Duodenal mucosa (tissue), 2 donors: ENCODE data around the gene MRPS12.

Experiments used
- H3K27ac ChIP-seq: one replicate; pipeline ENCODE4 v1.7.0; 2013; ENCODE audit warnings: low read depth, low read length
- H3K27me3 ChIP-seq, 2 donors: one replicate each; pipeline ENCODE4 v1.7.0; 2013; ENCODE audit warnings: low read length in 2 of 2, control low read depth in 1 of 2; ENCODE audit not compliant: insufficient read depth in 2 of 2, control insufficient read depth in 1 of 2
- H3K36me3 ChIP-seq, 2 donors: one replicate each; pipeline ENCODE4 v1.7.0; 2013; ENCODE audit warnings: low read length in 2 of 2, control low read depth in 1 of 2; ENCODE audit not compliant: insufficient read depth in 2 of 2, control insufficient read depth in 1 of 2
- H3K4me1 ChIP-seq, 2 donors: one replicate each; pipeline ENCODE4 v1.7.0; 2013; ENCODE audit warnings: low read length in 2 of 2, control low read depth in 1 of 2; ENCODE audit not compliant: insufficient read depth in 2 of 2, control insufficient read depth in 1 of 2
- H3K4me3 ChIP-seq, 2 donors: one replicate each; pipeline ENCODE4 v1.7.0; 2013; ENCODE audit warnings: low read length in 2 of 2, low read depth in 1 of 2
- H3K9ac ChIP-seq, 2 donors: one replicate each; pipeline ENCODE4 v1.7.0; 2013; ENCODE audit warnings: low read length in 2 of 2, low read depth in 1 of 2
- H3K9me3 ChIP-seq, 2 donors: one replicate each; pipeline ENCODE4 v1.7.0; 2013; ENCODE audit warnings: low read length in 2 of 2, control low read depth in 1 of 2; ENCODE audit not compliant: control insufficient read depth in 1 of 2

The MRPS12 gene

GRCh38 chr19:38919837-38920601 lies 10.7 kb upstream of the MRPS12 start:
- no peak overlapping the region for H3K4me3 ChIP-seq
- H3K9ac ChIP-seq = no peak overlapping the region
- H3K9me3 ChIP-seq = no peaks in the 10 kb centered on the region
- no peaks in the 10 kb centered on the region for H3K27me3 ChIP-seq
- H3K27ac ChIP-seq = no peak overlapping the region
- peaks cover 7% of the 10 kb centered on the region in 2 donors for H3K4me1 ChIP-seq
- peaks cover 0 to 29% of the 10 kb centered on the region in 2 donors for H3K36me3 ChIP-seq

GRCh38 chr19:38920602-38921419 lies 9.9 kb upstream of the MRPS12 start:
- H3K27me3 ChIP-seq = no peaks in the 10 kb centered on the region
- no peak overlapping the region for H3K9ac ChIP-seq
- no peaks in the 10 kb centered on the region for H3K9me3 ChIP-seq
- no peak overlapping the region for H3K4me3 ChIP-seq
- H3K36me3 ChIP-seq = peaks cover 0 to 34% of the 10 kb centered on the region in 2 donors
- H3K4me1 ChIP-seq = peaks cover 7% of the 10 kb centered on the region in 2 donors
- H3K27ac ChIP-seq = no peak overlapping the region

- no peak overlapping the region for H3K27ac ChIP-seq
- no peak overlapping the region for H3K4me3 ChIP-seq
- no peaks in the 10 kb centered on the region for H3K9me3 ChIP-seq
- no peak overlapping the region for H3K9ac ChIP-seq
- peaks cover 0 to 38% of the 10 kb centered on the region in 2 donors for H3K36me3 ChIP-seq
- peaks cover 7% of the 10 kb centered on the region in 2 donors for H3K4me1 ChIP-seq
- H3K27me3 ChIP-seq = no peaks in the 10 kb centered on the region
Measured at GRCh38 chr19:38921420-38922274, 9.1 kb upstream of the MRPS12 start.

GRCh38 chr19:38922482-38922881 lies 8.3 kb upstream of the MRPS12 start:
- Histone ChIP-seq H3K9ac (no peak overlapping the region), H3K4me3 (no peak overlapping the region), H3K36me3 (peaks cover 0 to 38% of the 10 kb centered on the region in 2 donors)

GRCh38 chr19:38924388-38924787 lies 6.4 kb upstream of the MRPS12 start:
- Histone ChIP-seq H3K9me3 (no peaks in the 10 kb centered on the region), H3K27me3 (no peaks in the 10 kb centered on the region), H3K4me3 (no peak overlapping the region), H3K9ac (no peak overlapping the region), H3K36me3 (peaks cover 0 to 35% of the 10 kb centered on the region in 2 donors), H3K4me1 (peaks cover 0 to under 1% of the 10 kb centered on the region in 2 donors), H3K27ac (no peak overlapping the region)

More at GRCh38 chr19:38922482-38922881, 8.3 kb upstream of the MRPS12 start:
- H3K4me1 ChIP-seq = peaks cover 7% of the 10 kb centered on the region in 2 donors
- H3K27me3 ChIP-seq = no peaks in the 10 kb centered on the region
- no peaks in the 10 kb centered on the region for H3K9me3 ChIP-seq
- H3K27ac ChIP-seq = no peak overlapping the region

DNA sequence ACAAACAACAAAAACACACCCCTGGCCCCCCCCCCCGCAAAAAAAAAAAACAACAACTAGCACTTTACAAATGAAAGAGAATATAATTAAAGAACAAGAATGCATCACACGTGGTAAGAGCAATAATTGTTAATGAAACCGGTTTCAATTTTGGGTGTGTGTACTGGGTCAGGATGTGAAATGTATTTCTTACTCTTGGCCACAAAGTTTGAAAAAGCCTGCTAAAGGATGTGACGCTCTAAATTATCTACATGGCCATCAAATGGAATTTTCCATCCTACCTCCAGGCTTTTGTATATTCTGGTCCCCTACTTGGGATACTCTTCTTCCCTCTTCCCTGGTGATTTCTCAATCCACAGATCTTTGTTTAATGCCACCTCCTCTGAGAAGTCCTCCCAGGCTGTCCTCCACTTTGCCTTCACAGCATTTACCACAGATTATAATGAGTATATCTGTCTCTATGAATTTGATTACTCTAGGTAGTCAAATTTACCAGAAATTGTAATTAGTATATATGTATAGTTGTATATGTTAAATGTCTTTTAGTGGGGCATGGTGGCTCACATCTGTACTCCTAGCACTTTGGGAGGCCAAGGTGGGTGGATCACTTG lies 2.2 kb upstream of the MRPS12 start:
- peaks cover 11 to 17% of the 10 kb centered on the region in 2 donors for H3K4me1 ChIP-seq
- no peaks in the 10 kb centered on the region for H3K9me3 ChIP-seq
- H3K27me3 ChIP-seq = no peaks in the 10 kb centered on the region
- H3K9ac ChIP-seq = no peak overlapping the region
- H3K4me3 ChIP-seq = no peak overlapping the region
- H3K36me3 ChIP-seq = peaks cover 3 to 30% of the 10 kb centered on the region in 2 donors
- H3K27ac ChIP-seq = no peak overlapping the region

- Histone ChIP-seq H3K9ac (peak within 1 kb of the TSS; percentile 94), H3K4me3 (peak within 1 kb of the TSS; percentile 95 to 99), H3K36me3 (peaks cover 6 to 24% of the 10 kb centered on the region in 2 donors), H3K27ac (peak within 1 kb of the TSS; percentile 92), H3K27me3 (no peaks in the 10 kb centered on the region), H3K9me3 (peaks cover 0 to 4% of the 10 kb centered on the region in 2 donors), H3K4me1 (peaks cover 11 to 17% of the 10 kb centered on the region in 2 donors)
Measured at GRCh38 chr19:38929929-38930775, 592 bp upstream of the MRPS12 start, which contains the start of gene SARS2. SARS2 (minus strand) TSS chr19:38930763; CDS start chr19:38930736, 27 bp downstream.

GRCh38 chr19:38931521-38931793 lies 713 bp downstream of the MRPS12 start:
- Histone ChIP-seq H3K27ac (no peak overlapping the region), H3K36me3 (peaks cover 6 to 15% of the 10 kb centered on the region in 2 donors), H3K27me3 (no peaks in the 10 kb centered on the region), H3K9ac (peak overlapping the region; percentile 94), H3K4me1 (peaks cover 11 to 17% of the 10 kb centered on the region in 2 donors), H3K9me3 (peaks cover 0 to 4% of the 10 kb centered on the region in 2 donors), H3K4me3 (peak overlapping the region; percentile 95 to 99)
